ENCODE measurements around the gene MRAS.
"Not testable (repeated sequence)": the region's sequence is repeated elsewhere in the genome, so short reads cannot be mapped to it uniquely, and the experiment has no call there.

The MRAS gene

GRCh38 chr3:138389841-138390581, 41.6 kb downstream of the MRAS start:
- DNase-seq (ENCODE audit: low spot score), result no peak

DNA sequence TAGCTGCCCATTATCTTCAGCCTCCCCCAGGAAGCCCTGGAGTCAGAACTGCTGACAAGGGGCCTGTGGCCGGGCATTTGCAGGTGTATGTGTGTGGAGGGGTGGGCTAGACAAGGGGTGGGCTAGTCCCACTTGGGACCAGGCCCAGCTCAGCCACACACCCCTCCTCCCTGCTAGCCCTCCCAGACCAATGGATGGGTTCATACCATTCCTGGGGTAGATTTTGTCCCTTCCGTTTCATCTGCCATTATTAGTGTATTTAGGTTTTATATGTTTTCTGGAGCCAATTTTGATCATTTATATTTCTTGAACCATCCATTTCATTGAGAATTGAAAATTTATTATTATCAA, 42.2 kb downstream of the MRAS start:
- no peak for DNase-seq (ENCODE audit: low spot score)

- no peak for DNase-seq (ENCODE audit: low spot score)
Observed at GRCh38 chr3:138394156-138394555, 45.8 kb downstream of the MRAS start.

- no peak for DNase-seq (ENCODE audit: low spot score)
Observed at GRCh38 chr3:138394686-138395085, 46.3 kb downstream of the MRAS start.

DNA sequence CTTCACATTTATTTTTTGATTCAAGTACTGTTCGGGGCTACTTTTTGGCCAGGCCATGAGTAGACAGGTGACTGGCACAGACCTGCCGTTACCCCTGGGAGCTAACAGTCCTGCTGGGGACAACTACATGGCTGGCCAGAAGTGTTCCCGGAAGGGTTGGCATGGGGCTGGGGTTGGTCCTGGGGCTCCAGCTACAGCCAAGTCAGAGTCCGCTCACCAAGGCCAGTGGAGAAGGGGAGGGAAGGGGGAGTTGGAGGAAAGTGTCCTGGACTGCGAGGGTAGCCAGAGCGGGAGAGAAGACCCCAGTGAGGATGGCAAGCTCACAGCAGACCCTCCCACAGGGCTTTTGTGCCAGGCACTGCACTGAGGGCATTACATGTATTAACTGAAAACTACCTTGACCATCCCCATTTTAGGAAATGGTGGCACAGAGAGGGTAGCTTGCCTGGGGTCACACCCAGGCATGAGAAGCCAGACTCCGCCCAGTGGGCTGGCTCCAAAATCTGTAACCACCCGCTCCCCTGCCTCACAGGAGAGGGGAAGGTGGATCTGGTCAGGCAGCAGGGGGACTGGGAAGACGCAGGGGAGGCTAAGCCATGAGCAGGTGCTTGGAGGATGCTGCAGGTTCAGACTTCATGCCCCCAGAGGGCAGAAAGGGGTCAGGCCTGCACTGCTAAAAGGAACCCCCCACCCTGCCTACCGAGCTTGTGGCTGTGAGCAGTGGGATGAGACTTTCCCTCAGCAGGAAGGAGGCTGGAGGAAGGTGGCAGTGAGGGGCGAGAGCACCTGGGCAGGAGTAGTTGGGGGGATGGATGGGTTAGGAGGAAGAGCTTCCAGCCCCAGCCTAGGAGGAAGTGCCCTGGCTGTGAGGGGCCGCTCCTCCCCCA, 47.7 kb downstream of the MRAS start:
- DNase-seq (ENCODE audit: low spot score), result no peak

GRCh38 chr3:138396752-138397410, 48.5 kb downstream of the MRAS start:
- no peak for DNase-seq (ENCODE audit: low spot score)

GRCh38 chr3:138397983-138398382, 49.6 kb downstream of the MRAS start:
- DNase-seq (ENCODE audit: low spot score), result no peak

- DNase-seq (ENCODE audit: low spot score), result no peak
Observed at GRCh38 chr3:138398791-138399575, 50.6 kb downstream of the MRAS start.

GRCh38 chr3:138399766-138400165, 51.4 kb downstream of the MRAS start:
- no peak for DNase-seq (ENCODE audit: low spot score)

DNA sequence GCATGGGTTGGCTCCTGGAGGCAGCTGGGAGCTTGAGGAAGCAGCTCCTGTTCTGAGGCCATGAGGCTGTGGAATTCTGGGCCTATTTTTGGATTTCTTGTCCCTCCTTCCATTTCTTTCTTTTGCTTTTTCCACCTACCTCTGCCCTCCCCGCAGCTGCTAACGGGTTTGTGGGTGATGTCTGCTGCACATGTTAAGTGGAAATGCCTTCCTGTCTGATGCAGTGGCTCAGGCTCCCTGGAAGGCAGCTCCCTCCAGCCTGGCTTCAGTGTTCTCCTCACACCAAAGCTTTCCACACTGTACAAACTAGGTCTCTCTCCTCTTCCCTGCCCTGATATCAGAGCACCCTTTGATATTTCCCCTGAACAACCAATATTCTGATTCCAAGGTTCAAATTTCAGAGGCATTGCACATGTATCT, 52.3 kb downstream of the MRAS start:
- DNase-seq (ENCODE audit: low spot score), result no peak

- no peak for DNase-seq (ENCODE audit: low spot score)
Observed at GRCh38 chr3:138401834-138402233, 53.5 kb downstream of the MRAS start.

DNA sequence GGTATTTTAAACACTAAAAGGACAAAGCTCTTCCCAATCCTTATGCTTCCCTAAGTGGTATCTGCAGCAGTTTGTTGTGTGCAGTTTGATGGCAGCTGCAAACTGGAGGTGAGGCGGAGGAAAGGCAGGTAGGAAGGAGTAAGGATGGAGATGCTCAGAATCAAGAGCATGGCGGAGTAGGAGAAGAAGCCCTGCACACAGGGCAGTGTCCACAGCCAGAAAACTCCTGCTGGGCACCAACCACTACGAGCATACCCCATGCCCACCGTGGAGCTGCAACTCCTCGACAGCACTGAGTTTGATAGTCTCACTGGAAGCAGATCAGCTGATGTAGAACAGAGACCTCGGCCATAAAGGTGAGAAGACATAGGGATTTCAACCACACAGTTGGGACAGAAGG, 55.7 kb downstream of the MRAS start:
- DNase-seq (ENCODE audit: low spot score), result no peak

DNA sequence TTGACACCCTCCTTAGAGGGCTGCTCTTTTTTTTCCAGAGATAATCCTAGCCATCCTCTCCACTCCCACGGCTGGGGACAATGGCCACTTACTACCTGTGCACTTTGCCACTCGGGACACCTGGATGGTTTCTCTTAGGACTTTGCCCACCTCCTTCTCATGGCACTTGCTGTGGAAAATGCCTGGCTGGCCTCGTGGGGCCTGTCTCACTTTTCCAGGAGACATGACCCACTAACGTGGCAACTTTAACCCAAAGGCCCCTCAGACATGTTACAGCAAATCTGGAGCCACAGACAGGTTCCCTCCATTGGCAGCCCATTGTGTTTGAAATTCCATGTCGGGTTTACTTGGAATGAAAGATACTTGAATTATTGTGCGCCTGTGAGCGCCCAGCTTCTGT, 56.6 kb downstream of the MRAS start:
- no peak for DNase-seq (ENCODE audit: low spot score)

DNA sequence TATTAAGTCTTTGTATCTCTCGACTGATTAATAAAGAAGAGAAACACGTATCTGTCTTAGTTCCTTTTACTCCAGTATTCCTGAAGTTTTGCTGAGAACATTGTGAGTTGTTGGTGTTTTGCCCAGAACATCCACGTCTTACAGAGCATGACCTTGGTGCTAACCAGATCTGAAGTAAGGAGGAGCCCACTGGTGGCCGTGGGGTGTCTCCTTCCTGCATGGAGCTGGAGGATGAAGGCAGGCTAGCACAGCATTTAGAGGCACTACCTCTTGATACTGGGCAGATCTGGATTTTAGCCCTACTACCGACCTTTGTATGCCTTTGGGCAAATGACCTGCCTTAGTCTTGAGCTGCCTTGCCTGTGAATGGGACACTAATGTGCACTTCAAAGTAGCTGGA, 57.1 kb downstream of the MRAS start:
- DNase-seq (ENCODE audit: low spot score), result no peak

DNA sequence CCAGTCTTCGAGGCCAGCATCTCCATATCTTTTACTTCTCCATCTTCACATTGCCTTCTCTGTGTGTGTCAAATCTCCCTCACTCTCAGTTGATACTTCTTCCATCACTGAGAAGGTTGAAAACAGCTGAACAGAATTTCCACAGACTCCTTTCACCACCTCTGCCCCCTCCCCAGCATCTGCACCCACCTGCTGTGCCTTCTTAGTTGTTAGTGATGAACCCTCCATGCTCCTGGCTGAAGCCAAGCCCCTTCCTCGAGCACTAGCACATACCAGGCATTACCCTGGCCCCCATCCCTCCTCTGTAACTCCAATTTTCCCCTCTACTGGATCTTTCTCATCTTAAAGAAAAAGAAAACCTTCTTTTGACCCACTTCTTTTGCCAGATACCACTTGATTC, 58.2 kb downstream of the MRAS start:
- DNase-seq (ENCODE audit: low spot score), result no peak

- DNase-seq (ENCODE audit: low spot score), result no peak
Observed at GRCh38 chr3:138407236-138407907, 59.0 kb downstream of the MRAS start.

DNA sequence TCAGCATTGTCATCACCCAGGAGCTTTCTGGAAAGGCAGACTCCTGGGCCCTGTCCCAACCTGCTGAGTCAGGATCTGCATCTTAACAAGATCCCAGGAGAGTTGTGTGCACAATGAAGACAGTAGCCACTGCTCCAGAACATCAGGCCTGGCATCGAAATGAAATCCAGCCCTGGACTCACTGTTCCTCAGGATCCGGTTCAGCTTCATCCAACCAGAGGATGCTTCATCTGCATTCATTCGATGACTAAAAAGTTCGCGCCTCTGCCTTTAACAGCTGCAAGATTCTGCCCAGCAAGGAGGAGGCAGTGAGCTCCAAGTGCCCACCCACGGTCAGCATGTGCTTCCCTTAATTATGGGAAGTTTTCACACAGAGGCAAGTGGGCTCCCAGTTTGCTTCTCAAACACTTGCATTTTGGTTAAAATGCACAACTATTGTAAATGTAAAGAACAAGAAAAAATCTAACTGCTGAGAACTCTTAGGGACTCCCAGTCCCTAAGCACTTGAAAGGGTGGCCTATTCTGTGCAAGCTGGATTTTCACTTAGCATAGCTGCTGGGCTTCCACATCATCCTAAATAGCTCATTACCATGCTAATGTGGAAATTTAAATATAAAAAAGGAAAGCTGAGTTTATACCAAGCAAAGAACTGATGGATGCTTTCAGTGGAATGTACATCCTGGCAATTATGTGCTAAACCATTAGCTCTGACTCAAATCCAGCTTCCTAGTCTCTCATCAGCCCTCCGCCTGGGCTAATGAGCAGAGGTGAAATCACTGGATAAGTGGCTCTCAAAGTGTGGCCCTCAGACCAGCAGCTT, 60.6 kb downstream of the MRAS start:
- DNase-seq (ENCODE audit: low spot score), result no peak

GRCh38 chr3:138412821-138413551, 64.6 kb downstream of the MRAS start:
- no peak for DNase-seq (ENCODE audit: low spot score)

DNA sequence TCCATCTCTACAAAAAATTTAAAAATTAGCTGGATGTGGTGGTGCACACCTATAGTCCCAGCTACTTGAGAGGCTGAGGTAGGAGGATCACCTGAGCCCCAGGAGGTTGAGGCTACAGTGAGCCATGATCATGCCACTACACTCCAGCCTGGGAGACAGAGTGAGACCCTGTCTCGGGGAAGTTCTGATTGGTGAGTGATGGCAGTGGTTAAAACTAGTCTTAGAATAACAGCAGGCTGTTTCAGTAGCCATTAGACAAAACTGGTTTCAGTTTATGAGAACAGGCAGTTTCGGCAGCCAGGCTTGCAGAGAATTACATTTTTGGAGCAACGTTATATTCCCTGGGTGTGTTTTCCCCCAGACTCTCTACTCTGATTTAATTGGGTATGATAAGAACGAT, 67.9 kb downstream of the MRAS start:
- DNase-seq (ENCODE audit: low spot score), result not testable (repeated sequence)

GRCh38 chr3:138417559-138417982, 69.2 kb downstream of the MRAS start:
- DNase-seq (ENCODE audit: low spot score), result peak; percentile 41
